ENCODE results near the gene TMEM217. TPM values are rescaled to one million over a fixed set of nuclear protein-coding genes. Genes with fewer than 3 reads are reported as not detected.
"Not testable (repeated sequence)": the region's sequence is repeated elsewhere in the genome, so short reads cannot be mapped to it uniquely, and the experiment has no call there.

Gene TMEM217
- total RNA-seq, 2 donors from 2014 or later, result 0.50 to 7.3 TPM

- Histone ChIP-seq H3K27me3 (replicated peaks; ENCODE audit: insufficient read depth) (no peaks in the 10 kb centered on the region), H3K9me3 (no peaks in the 10 kb centered on the region), H3K4me1 (replicated peaks) (no peaks in the 10 kb centered on the region), H3K27ac (no peak overlapping the region), H3K4me3 (no peak overlapping the region), H3K36me3 (no peaks in the 10 kb centered on the region)
- no peak for TF ChIP-seq POLR2A (IDR thresholded peaks at IDR 0.05)
- TF ChIP-seq POLR2AphosphoS5 (IDR thresholded peaks at IDR 0.05), result no peak
- no peak for TF ChIP-seq CTCF (IDR thresholded peaks at IDR 0.05)
- intact Hi-C loops (cut with DNase I), result no loop called here
- 77% methylated on average over 2 of the region's 2 CpGs for WGBS
- DNase-seq (ENCODE audit: low spot score), result no peak
Observed at GRCh38 chr6:37188962-37189510, 68.9 kb downstream of the TMEM217 start.

GRCh38 chr6:37187321-37188022 is 70.5 kb downstream of the TMEM217 start:
- no peaks in the 10 kb centered on the region for H3K36me3 ChIP-seq
- TF ChIP-seq POLR2A (IDR thresholded peaks at IDR 0.05) (no peak), POLR2AphosphoS5 (IDR thresholded peaks at IDR 0.05) (no peak), CTCF (IDR thresholded peaks at IDR 0.05) (no peak)
- no peaks in the 10 kb centered on the region for H3K9me3 ChIP-seq
- H3K4me3 ChIP-seq, result no peak overlapping the region
- intact Hi-C loops (cut with DNase I), result no loop called here
- 74% methylated on average over 7 of the region's 7 CpGs for WGBS
- H3K27ac ChIP-seq, result no peak overlapping the region
- H3K4me1 ChIP-seq (replicated peaks), result no peaks in the 10 kb centered on the region
- no peaks in the 10 kb centered on the region for H3K27me3 ChIP-seq (replicated peaks; ENCODE audit: insufficient read depth)
- no peak for DNase-seq (ENCODE audit: low spot score)

- H3K4me1 ChIP-seq (replicated peaks); H3K27ac ChIP-seq; DNase-seq (ENCODE audit: low spot score); H3K27me3 ChIP-seq (replicated peaks; ENCODE audit: insufficient read depth); intact Hi-C loops (cut with DNase I); H3K4me3 ChIP-seq; H3K36me3 ChIP-seq; H3K9me3 ChIP-seq: not testable (repeated sequence)
- 87% methylated on average over 6 of the region's 6 CpGs for WGBS
Observed at GRCh38 chr6:37185949-37186720, 71.8 kb downstream of the TMEM217 start.

GRCh38 chr6:37182736-37183590 is 75.0 kb downstream of the TMEM217 start:
- 76% methylated on average over 8 of the region's 8 CpGs for WGBS
- Histone ChIP-seq H3K9me3 (no peaks in the 10 kb centered on the region), H3K36me3 (no peaks in the 10 kb centered on the region), H3K4me3 (no peak overlapping the region), H3K27me3 (replicated peaks; ENCODE audit: insufficient read depth) (no peaks in the 10 kb centered on the region), H3K4me1 (replicated peaks) (no peaks in the 10 kb centered on the region), H3K27ac (no peak overlapping the region)
- no peak for DNase-seq (ENCODE audit: low spot score)
- TF ChIP-seq CTCF (IDR thresholded peaks at IDR 0.05), result no peak
- no peak for TF ChIP-seq POLR2A (IDR thresholded peaks at IDR 0.05)
- TF ChIP-seq POLR2AphosphoS5 (IDR thresholded peaks at IDR 0.05), result no peak
- intact Hi-C loops (cut with DNase I), result no loop called here

GRCh38 chr6:37180610-37181009 is 77.3 kb downstream of the TMEM217 start:
- H3K4me3 ChIP-seq; H3K9me3 ChIP-seq; DNase-seq (ENCODE audit: low spot score); H3K36me3 ChIP-seq; intact Hi-C loops (cut with DNase I); H3K27me3 ChIP-seq (replicated peaks; ENCODE audit: insufficient read depth); H3K27ac ChIP-seq; H3K4me1 ChIP-seq (replicated peaks): not testable (repeated sequence)
- WGBS, result 90% methylated on average over 4 of the region's 4 CpGs
